Islet of Langerhans (tissue), 1 donor: ENCODE measurements around the gene ELF5.

Experiments used
- FAIRE-seq: peaks from one replicate; lab custom pipeline; 2011; peaks lifted over from hg19 to GRCh38; lab: Jason Lieb, UNC

The ELF5 gene

DNA sequence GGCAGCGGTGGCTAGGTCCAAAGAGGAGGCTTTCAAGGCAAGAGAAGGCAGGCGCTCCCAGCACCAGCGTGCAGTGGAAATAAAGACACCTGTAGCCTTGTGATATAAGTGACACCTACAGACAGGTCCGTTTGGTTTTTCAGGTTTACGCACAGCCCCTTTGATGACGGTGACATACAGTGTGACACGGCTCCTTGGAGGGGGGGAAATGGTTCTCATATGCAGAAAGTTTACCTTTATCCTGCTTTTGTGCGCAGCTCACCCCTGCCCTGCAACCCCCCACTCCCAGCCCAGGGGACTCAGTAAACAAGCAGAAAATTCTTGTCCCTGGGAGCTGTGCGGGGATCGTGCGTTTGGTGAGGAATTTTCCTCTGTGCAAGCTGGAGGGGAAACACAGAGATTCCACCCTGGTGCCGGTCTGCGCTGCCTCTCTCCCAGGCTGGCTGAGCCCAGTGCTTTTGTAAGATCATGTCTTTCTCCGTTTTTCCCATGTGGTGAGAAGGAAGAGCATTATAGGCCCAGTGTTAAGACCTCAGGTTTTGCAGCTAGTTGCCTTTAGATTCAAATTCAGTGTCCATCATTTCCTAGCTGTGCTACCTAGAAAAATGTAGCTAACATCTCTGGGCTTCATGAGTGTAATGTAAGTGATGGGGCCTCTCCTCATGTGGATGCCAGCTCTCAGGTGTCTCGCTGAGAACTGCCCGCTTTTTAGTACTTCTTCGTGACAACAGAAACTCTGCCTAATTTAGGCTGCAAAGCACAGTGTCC, at the start of gene ELF5:
Gene ELF5 (minus strand): TSS at position 113 of the 768 bp plus-strand sequence. CDS start 8,045 bp downstream, outside the sequence.
- FAIRE-seq = no peak

DNA sequence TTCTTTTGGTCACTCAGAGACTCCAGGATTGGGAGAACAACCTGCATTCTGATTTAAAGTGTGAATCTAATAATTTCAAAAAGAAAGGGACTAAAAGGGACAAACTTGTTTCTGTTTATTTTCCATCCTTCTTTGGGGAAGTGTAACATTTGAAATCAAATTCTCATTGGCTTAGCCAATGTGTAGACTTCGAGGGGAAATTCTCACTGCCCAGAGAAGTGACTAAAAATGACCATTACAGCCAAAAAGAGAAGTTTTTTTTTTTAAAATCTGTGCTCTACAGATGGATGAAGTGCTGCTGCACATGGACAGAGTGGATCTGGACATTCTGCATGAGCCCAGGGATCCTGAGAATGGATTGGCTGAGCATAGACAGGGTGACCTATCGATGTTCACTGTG, 49.4 kb upstream of the ELF5 start:
- FAIRE-seq = no peak

DNA sequence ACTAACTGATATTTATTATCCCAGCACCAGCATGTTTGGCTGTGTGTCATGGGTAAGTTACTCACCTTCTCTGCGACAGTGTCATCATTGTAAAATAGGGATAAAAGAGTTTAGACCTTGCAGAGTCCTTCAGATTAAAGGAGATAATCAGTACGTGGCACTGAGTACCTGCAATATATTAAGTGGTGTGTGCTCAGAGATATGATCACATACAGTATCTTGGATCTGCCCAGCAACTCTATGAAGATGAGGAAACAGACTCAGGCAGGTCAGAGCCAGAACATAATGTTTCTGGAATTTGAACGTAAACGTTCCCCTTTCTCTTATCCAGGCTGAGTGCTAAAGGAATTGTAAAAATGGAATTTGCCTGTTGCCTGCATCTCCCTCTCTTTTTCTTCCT, 46.9 kb upstream of the ELF5 start:
- FAIRE-seq = no peak

DNA sequence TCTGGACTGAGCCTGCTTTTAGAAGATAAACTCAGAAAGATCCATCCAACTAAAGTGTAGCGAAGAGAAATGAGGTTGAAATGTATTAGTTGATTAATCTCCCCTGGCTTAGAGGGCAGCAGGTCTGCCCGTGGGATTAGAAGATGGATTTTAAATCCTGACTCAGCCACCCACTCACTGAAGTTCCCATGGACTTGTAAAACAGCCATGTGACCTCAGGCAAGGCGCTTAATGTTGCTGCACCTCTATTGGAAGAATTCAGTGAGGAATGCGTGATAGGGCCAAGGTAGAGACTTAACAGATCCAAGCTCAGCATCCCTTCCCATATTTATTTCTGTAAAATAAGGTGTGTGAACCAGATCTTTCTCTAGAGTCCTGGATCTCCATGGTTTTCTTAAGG, 45.1 kb upstream of the ELF5 start:
- FAIRE-seq = no peak

DNA sequence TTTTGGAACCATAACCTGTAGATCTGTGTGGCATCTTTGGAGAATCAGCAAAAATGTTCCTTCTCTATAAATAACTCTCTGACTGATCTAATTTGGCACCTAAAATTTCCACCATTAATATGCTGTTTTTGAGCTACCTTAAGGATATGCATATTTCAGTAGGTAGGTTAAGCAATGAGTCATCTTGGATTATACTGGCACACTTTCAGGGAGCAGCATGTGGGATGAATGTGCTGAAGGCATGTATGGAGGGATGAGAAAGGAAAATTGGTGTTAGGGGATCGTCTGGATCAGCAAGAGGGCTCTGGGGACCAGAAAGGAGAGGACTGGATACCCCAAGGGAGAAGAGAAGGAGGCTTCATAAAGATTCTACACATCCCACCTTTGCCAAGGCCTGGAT, 44.6 kb upstream of the ELF5 start:
- FAIRE-seq = no peak

DNA sequence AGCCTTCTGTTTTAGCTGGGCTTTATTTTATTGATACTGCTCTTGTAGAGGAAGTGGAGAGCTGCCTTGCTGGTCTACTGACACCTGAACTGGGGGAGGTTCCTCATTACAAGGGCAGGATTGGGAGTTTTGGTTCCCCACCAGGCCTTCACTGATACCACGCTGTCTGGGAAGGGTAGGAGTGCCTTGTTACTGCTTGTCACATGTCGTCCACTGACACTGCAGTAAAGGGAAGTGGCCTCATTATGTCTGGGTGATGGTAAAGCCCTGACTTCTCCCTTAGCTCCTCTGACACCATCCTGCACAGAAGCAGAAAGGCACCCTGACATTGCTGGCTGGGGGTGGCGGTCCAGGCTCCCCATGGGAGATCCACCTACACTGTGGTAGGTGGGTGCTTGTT, 38.7 kb upstream of the ELF5 start:
- no peak for FAIRE-seq

DNA sequence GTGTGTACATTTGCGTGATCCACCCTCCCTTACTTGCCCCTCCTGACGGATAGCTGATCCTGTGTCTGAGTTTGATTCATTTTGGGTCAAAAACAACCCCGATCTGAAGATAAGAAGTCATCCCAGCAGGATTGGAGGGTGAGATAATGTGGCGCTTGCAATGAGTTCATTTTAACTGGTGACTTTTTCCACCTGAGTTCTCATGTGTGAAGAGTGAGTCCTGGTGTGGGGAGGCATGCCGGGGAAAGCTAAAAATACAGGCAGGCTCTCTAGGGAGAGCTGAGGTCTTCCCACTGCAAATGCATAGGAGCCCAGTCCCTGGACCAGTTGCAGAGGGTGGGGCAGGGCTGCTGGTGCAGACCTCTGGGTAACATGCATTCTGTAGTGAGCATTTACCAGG, 35.7 kb upstream of the ELF5 start:
- FAIRE-seq = no peak

DNA sequence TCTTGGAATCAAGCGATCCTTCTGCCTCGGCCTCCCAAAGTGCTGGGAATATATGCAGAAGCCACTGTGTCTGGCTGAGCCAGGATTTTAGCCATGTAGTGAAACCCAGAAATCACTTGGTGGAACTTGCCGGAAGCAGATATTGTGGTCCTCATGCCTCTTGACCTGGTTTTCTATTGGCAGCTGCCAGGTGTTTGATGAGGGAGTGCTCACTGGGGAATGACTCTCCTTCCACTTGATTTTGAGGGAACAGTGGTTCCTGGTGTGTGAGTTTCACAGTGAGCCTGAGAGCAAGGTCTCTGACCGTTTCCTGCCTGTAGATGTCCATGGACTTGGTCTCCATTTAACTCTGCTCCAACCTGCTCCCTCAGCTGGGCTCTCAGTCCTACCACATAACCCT, 34.7 kb upstream of the ELF5 start:
- no peak for FAIRE-seq

DNA sequence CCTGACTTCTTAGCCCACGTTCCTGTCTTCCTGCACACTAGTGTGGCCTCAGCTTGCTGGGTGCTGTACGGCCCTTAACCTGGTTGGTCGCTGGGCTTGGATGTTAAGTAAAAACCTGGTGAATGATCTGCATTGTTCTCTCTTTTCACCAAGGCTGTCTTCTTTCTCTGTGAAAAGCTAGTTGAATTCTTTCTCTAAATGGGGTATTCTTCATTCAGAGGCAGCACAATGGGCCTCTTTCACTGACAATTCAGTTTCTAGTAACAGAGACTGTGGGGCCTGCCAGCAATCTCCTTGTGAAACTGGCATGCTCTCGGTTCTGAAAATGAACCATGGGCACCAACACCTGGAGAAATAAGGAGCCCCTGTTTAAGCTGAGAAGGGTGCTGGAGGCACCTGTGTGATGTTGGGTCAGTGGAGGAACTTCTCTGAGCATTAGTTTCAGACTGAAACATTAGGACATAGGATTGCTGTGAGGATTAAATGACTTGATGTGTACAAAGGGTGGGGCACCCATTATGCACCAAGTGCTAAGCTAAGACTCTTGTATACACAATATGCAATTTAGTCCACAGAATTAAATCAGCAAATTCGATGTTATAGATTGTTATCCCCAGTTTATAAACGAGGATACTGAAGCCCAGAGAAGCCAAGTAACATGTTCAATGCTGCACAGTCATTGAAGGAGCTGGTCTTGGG, 33.1 kb upstream of the ELF5 start:
- no peak for FAIRE-seq

DNA sequence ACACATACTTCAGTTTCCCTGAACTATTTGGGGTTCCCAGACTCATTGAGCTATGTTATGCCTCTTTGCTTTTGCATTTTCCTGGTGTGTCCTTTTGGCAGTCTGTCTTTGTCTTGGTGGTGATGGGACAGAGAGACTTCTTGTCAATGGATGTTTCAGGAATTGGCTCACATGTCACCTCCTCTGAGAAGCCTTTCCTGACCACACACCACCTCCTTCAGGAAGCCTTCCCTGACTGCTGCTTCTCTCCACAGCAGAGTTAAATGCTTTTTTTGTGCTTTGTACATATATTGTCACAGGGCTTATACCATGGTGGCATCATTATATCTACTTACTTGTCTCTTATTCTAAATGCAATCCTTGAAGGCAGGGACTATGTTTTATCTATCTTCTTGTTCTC, 28.5 kb upstream of the ELF5 start:
- no peak for FAIRE-seq

DNA sequence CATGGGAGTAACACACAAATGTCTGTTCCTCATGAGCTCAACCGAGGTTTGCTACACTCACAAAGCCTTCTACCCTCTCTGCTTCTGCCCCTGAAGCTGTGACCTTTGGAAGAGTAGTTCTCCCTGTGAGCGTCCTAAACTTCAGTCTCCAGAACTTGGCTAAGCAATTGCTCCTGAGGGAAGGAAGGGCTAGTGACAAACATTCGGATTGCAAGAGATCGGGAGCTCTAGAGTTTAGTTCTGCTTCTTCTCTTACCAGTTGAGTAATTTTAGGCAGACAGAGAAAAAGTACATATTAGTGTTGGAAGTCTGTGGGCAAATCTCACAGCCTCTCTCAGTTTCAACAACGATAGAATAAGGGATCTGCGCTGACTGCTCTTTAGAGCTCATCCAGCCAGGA, 27.3 kb upstream of the ELF5 start:
- FAIRE-seq = no peak

DNA sequence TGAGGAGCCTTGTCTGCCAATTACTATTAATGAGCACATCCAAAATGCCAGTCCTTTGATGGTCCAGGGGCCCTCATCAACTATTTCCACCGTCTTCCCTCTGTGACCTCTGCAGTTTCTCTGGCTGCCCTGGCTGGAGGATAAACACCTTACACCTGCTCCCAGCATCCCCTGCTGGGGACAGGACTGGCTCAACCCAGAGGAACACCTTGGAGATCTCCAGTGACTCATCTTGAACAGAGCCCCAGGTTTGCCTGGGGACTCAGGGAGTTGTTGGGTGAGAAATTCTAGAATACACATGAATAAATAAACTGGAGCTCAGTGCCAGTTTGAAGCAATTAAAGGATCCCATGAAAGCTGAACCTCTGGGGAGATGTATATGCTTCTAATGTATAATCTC, 24.0 kb upstream of the ELF5 start:
- FAIRE-seq = no peak

DNA sequence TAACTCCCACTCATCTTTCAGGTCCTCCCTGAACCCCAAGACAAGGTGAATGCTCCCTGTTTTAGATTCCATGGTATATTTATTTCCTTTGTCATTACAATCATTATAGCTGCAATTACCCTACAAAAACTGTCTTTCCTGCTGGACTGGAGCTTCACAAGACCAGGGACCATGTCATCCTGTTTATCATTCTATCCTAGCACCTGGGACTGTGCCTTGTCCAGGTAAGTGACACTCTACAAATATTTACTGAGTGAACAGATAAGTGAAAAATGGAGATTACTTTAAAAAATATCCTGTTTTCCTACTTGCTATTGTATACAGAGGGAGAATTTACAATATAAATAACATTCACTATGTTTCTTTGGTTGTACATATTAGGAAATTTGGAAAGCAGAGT, 22.5 kb upstream of the ELF5 start:
- FAIRE-seq = no peak

DNA sequence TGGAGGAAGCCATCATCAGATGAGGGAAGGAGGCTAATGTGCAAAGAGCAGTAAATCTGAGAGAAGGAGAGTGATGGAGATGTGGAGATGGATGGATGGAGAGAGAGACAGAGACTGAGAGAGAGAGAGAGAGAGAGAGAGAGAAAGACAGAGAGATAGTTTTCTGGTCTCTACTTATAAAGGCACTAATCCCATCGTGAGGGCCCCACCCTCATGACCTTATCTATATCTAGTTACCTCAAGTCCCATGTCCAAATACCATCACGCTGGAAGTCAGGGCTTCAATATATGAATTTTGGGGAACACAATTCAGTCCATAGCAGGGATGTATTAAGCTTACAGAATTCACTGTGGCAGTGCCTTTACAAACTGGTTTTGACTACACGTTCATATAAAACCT, 21.2 kb upstream of the ELF5 start:
- no peak for FAIRE-seq

DNA sequence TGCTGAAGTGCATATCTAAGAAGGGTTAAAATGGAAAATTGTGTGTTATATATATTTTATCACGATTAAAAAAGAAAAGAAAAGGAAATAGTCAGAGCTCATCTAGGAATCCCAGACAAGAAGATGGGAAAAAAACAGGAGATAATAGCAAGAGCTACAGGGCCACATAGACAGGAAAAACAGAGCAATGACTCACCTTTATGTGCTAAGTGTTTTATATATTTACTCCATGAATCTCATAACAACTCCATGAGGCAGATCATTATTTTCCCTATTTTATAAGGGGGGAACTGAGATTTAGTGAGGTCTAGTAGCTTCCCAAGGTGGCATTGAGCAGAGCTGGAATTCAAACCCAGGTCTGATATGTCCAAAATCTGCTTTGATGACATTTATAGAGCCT, 18.1 kb upstream of the ELF5 start:
- no peak for FAIRE-seq

DNA sequence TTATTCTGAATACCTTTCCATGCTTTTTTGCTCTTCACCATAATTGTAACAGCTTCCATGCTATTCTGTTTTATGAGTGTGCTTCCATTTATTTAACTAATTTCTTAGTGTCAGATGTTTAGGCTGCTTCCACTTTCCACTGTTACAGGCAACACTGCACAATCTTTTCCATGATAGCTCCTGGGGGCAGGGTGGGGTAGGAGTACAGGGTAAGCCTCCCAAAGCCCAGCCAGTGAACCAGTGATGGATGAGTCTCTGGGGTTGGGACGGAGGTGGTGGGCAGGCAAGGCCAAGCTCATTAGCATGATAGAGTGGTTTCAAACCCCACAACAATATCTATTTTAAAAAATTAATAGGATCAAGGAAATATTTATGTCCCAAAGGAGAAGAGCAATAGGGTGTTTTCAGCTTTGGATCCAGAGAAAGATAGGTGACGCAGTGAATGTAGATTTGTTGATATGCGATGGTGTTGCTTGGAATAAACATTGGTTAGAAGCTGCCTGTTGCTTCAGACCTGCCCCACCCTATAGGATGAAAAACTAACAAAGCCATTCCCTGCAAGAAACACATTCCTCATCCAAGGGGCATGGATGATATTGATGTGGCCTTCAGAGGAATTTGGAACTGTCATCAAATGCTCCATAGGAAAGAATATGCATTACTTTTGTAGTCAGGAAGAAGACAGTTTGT, 17.1 kb upstream of the ELF5 start:
- FAIRE-seq = no peak

DNA sequence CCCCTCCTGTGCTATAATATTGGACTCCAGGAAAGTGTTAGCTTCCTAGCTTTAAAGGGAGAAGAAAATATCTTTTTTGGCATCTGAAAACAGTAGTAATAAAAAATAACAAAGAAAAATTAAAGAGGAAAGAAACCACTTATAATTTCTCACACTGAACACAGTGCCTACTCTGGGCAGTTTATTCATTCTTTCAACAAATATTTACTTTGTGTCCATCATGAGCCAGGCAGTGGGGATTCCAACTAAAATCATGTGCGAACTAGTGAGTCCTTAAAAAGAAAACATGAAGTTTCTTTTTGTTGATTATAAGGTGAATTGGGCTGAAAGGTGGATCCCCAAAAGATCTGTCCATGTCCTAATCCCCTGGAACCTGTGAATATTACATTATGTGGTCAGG, 16.0 kb upstream of the ELF5 start:
- no peak for FAIRE-seq

DNA sequence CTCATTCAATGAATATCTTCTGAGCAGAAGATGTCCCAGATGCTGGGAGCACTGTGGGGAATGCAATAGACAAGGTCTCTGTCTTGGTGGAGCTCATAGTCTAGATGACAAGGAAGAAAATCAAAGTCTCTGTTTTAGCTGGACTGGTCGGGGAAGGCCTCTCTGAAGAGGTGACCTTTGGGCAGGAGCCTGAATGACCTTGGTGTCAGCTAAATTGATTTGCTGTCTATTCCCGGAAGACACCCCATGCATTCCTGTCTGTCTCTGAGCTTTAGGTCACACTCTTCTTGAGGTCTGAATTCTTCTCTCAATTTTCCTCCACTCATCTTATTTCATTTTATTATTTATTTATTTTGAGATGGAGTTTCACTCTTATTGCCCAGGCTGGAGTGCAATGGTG, 14.5 kb upstream of the ELF5 start:
- no peak for FAIRE-seq

DNA sequence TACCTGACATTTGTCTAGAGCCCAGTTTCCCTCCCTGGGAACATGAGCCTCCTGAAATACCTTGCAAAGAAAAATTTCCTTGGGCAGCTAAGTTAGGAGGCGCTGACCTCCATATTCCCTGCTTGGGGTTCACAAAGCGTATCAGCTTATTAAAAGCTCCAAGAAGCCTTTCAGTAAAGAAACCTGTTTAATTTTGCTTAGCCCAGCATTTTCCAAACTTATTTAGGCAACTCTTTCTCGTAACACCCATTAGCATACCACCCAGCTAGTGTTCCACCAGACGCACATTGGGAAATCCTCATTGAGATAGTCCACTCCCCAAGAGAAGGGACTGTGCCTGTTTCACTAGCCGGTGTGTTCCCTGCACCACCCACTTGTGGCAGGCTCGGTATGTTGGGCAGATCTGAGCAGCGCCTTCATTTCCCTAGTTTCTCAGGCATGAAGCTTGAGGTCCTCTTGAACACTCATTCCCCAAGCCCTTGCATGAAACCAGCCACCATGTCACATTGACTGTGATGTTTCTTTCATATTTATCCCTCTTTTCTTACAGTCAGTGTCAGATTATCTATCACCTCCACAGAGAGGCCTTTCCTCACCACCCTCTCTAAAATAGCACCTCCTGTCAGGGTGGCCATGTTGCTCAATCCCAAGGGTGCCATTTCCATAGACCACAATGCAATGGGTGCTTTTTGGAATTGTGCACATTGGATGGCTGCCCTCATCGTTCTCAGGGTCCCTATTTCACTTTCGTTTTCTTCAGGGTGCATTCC, 12.5 kb upstream of the ELF5 start:
- no peak for FAIRE-seq

DNA sequence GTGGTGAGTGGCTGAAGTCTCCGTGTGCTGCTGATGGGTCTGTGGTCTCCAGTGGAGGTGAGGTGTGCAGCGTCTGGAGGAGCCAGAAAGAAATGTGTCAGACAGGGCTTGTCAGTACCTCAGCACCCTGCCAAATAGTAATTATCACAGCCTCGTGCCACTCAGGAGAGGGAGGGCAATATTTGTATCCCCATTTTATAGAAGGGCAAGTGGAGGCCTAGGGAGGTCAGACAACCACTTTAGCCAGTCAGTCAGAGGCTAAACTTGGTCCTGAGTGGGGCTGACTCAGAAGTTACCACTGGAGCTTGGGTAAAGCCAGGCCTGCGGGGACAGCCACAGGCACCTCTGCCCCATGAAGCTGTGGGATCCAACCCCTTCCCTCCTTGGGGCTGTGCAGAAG, 11.5 kb upstream of the ELF5 start:
- no peak for FAIRE-seq

DNA sequence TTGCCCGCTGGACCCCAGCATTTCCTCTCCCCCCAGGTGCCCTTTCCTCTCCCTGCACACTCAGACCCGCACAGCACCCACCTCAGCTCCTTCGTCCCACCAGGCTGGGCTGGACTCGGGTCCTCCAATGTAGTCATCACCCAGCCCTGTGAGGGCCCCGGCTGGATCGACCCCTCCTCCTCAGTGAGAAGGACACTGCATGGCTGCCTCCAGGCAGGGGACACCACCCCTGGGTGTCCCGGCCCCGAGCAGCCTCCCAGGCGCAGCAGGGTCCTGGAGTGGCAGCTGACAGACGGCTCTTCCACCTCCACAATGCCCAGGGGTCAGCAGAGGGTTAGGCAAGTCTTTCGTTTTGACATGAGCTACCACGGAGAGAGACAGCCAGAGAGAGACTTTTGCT, 11.1 kb upstream of the ELF5 start:
- FAIRE-seq = no peak

DNA sequence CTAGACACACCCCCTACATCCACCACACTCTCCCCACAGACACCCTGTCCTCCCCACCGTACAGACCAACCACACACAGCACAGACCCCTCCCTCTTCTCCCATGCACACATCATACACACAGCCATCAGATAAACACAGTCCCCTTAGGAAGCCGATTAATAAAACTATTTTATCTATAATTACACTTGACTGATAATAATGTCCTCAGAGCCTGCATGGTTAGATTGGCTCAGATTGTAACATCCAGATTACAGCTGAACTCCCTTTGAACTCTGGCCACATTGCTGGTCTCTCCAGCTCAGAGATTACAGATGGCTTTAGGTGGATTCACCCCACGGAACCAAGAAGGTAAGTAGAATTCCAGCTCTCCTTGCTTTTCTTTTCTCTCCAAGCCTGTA, 9.5 kb upstream of the ELF5 start:
- FAIRE-seq = no peak

DNA sequence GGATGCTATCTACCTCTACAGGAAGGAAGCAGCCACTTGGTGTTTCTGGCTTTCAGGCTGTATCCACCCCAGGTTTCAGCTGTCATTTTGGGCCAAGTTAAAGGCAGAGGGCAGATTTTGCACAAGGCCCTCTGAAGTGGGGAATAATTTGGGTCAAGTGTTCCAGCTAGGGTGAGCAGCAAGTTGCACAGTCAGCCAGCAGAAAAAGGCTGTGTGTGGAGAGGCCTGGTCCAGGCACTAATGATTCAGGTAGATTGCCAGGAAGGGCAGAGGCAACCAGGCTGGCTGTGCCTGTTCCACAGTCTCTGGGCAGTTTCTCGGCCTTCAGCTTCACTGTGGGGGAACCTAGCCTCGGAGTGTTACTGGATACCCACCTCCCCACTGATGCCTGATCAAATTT, 8.6 kb upstream of the ELF5 start:
- FAIRE-seq = no peak
